Measurements from ENCODE around the gene RGS10. TPM values are rescaled to one million over a fixed set of nuclear protein-coding genes. Genes with fewer than 3 reads are reported as not detected.

Gene RGS10
- total RNA-seq, 1 experiment from 2014 or later: 10.6 TPM

DNA sequence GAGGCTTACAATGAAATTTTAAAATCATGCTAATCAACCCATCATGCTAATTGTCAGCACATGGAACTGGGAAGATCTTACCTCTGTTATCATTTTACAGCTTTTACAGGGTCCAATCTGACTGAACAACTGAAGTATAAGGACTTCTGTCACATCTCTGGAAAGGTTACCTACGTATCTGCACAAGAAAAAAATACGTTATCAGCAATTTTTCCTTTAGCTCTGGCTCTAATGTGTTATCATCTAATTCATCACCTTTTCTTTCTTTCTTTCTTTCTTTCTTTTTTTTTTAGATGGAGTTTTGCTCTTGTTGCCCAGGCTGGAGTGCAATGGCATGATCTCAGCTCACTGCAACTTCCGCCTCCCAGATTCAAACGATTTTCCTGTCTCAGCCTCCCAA, 45.6 kb upstream of the RGS10 start:
- Histone ChIP-seq H4K5ac (ENCODE audit: insufficient read length, low read depth, low read length) (no peak overlapping the region), H3K9me3 (ENCODE audit: control insufficient read depth, low read depth, low read length) (no peaks in the 10 kb centered on the region), H2BK20ac (ENCODE audit: low read depth, low read length, poor library complexity, severe bottlenecking) (no peak overlapping the region), H3K4me1 (ENCODE audit: insufficient read depth, low read length) (no peaks in the 10 kb centered on the region), H2BK120ac (ENCODE audit: low read depth, low read length, poor library complexity, severe bottlenecking) (no peak overlapping the region), H3K14ac (ENCODE audit: insufficient read depth, low read length) (no peak overlapping the region), H3K9ac (ENCODE audit: extremely low read depth, insufficient read length, low read length) (no peak overlapping the region), H3K23me2 (ENCODE audit: insufficient read length, low read depth, low read length, poor library complexity, severe bottlenecking) (no peaks in the 10 kb centered on the region), H2AK5ac (ENCODE audit: insufficient read length, low read length) (no peak overlapping the region), H3K27ac (ENCODE audit: insufficient read length, low read depth, low read length) (no peak overlapping the region), H2BK12ac (ENCODE audit: insufficient read length, low read depth, low read length) (no peak overlapping the region), H3K18ac (ENCODE audit: insufficient read length, low read depth, low read length) (no peak overlapping the region), H4K91ac (ENCODE audit: insufficient read length, low read depth, low read length) (no peak overlapping the region), H4K8ac (replicated peaks; ENCODE audit: insufficient read length, low read depth, low read length) (no peak overlapping the region), H3K79me2 (ENCODE audit: insufficient read depth, low read length) (peaks cover 41% of the 10 kb centered on the region; the same call in 1 of the 2 replicates), H3T11ph (ENCODE audit: low read length) (no peak overlapping the region), H3K27me3 (ENCODE audit: insufficient read depth, low read length) (no peaks in the 10 kb centered on the region), H3K23ac (ENCODE audit: insufficient read length, low read depth, low read length) (no peak overlapping the region), H2BK15ac (ENCODE audit: low read depth, low read length) (no peak overlapping the region), H4K20me1 (ENCODE audit: control insufficient read depth, insufficient read depth, insufficient read length) (no peaks in the 10 kb centered on the region), H3K4me2 (ENCODE audit: insufficient read depth, insufficient read length, low read length) (no peak overlapping the region), H2AFZ (ENCODE audit: low read length) (no peak overlapping the region), H2BK5ac (ENCODE audit: insufficient read length, low read length) (no peak overlapping the region), H3K79me1 (ENCODE audit: insufficient read depth, low read depth, low read length, poor library complexity, severe bottlenecking) (peaks cover 2% of the 10 kb centered on the region), H3K4ac (ENCODE audit: low read depth, low read length) (no peak overlapping the region), H3K56ac (ENCODE audit: insufficient read length, low read depth, low read length) (no peak overlapping the region)
- no peaks in the 10 kb centered on the region for H3K27me3 Mint-ChIP-seq (ENCODE audit: low read depth)
- DNase-seq: no peak
- H3K4me3 Mint-ChIP-seq: no peak overlapping the region
- WGBS (ENCODE audit: extremely low coverage, insufficient read length, low lambda C conversion rate): no CpG with 5 or more reads among the region's 4 CpGs
- H3K27ac Mint-ChIP-seq: no peak overlapping the region; a peak in 1 of 7 replicates
- TF ChIP-seq, protein P1, sequence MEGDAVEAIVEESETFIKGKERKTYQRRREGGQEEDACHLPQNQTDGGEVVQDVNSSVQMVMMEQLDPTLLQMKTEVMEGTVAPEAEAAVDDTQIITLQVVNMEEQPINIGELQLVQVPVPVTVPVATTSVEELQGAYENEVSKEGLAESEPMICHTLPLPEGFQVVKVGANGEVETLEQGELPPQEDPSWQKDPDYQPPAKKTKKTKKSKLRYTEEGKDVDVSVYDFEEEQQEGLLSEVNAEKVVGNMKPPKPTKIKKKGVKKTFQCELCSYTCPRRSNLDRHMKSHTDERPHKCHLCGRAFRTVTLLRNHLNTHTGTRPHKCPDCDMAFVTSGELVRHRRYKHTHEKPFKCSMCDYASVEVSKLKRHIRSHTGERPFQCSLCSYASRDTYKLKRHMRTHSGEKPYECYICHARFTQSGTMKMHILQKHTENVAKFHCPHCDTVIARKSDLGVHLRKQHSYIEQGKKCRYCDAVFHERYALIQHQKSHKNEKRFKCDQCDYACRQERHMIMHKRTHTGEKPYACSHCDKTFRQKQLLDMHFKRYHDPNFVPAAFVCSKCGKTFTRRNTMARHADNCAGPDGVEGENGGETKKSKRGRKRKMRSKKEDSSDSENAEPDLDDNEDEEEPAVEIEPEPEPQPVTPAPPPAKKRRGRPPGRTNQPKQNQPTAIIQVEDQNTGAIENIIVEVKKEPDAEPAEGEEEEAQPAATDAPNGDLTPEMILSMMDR (conservative IDR thresholded peaks at IDR 0.05): no peak
- peaks cover 7% of the 10 kb centered on the region in 2 experiments for H3K4me1 Mint-ChIP-seq
- peaks cover 4 to 15% (median 12%) of the 10 kb centered on the region in 3 experiments; a peak in 6 of 7 replicates for H3K36me3 Mint-ChIP-seq (ENCODE audit: insufficient read depth in 1 of 3, low read depth in 3 of 3)
- no peaks in the 10 kb centered on the region for H3K9me3 Mint-ChIP-seq
